Activated T-cell treated with anti-CD3 and anti-CD28 coated beads for 1 hour (primary cell): ENCODE results near the gene NUMA1.

Source experiments
- DNase-seq: peaks from one replicate; pipeline ENCODE4 v3.0.0-alpha.2; 2020; ENCODE audit warnings: low read depth

NUMA1 gene

DNA sequence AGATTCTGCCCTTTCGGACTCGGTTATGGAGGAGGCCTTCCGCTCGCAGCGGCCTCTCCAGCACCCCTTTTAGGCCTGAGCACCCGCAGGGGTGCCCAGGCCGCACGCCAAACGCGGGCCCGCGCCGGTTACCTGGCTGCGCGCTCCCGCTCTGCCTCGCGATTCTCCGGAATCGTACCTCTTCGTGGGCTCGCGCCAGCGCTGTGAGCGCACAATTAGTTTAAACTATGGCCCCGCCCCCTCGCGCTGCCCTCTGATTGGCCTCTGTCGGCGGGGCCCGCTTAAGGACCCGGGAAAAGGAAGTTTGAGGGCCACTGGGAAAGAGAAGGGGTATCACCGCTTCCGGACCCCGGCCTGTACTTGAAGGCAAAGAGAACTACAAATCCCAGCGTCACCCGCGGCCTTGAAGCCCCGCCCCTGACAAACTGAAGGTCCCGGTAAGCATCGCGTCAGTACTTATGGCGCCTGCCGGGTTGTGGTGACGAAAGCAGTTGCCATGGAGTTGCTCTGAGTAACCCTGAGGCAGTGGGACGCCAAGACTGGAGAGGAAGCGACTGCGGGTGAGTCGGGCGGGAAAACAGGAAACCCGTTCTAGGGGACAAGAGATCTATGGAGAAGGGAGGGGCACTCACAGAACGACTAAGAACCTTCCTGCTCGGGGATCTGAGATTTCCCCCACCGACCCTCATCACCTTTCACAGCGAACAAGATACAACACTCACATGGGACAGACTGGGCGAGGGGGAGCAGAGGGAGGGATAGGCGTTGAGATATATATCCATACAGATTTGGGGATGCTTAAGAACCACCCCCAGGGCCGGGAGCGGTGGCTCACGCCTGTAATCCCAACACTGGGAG, at the start of gene NUMA1, which contains the start of gene LRRC51:
NUMA1 (minus strand) TSS at position 217 of the 858 bp plus-strand sequence. CDS start 44,599 bp downstream, outside the sequence.
LRRC51 (plus strand) TSS at position 525 of the 858 bp plus-strand sequence. CDS start 8,234 bp downstream, outside the sequence.
- DNase-seq = peak; percentile 95

GRCh38 chr11:72129381-72129780, 49.0 kb upstream of the NUMA1 start:
- no peak for DNase-seq

GRCh38 chr11:72127923-72128322, 47.6 kb upstream of the NUMA1 start:
- DNase-seq = no peak

- no peak for DNase-seq
Measured at GRCh38 chr11:72125956-72126355, 45.6 kb upstream of the NUMA1 start.

DNA sequence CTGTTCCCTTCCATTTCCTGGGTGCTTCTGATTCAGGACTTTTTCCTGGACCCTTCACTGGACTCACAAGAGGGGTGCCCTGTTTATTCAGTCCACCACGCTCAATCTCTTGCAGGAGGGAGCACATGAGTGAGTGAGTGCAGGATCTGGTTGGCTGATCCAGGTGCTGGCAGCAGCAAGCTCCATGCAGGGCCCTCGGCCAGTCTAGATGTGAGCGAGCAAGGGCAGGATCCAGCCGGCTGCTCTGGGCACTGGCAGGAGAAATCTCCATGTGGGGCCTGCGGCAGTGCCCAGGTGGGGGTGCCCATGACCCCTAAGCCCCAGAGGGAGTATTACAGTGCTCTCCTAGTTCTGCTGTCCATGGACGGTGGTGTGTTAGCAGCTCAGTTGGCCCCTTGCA, 43.7 kb upstream of the NUMA1 start:
- no peak for DNase-seq

DNA sequence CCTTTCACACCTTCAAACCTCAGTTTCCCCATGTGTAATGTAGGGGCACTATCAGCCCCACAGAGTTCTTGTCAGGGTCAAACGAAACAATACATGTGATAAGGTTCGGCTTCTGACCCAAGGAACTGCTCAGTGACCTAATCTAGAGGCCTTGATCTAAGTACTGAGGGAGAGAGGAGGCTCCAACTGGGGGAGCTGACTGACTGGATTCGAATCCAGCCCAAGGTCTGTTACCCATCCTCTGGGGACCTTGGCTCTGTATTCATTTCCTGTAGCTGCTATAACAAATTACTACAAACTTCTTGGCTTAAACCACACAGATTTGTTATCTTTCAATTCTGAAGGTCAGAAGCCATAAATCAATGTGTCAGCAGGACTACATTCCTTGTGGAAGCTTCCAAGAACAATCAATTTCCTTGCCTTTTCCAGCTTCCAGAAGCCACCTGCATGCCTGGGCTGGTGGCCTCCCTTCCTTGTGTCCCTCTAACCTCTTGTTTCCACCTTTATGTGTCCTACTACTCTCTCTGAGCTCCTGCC, 42.8 kb upstream of the NUMA1 start:
- DNase-seq = no peak

DNA sequence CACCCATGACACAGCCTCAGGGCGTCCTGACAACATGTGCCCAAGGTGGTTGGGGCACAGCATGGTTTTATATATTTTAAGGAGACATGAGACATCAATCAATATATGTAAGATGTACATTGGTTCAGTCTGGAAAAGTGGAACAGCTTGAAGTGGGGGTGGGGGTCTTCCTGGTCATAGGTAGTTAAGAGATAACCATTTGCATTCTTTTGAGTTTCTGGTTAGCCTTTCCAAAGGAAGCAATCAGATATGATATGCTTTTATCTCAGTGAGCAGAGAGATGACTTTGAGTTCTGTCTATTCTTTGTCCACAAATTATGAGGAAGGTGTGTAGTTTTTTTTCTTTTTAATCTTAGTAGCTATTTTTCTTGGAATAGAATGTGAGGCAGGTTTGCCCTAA, 42.3 kb upstream of the NUMA1 start:
- no peak for DNase-seq

DNA sequence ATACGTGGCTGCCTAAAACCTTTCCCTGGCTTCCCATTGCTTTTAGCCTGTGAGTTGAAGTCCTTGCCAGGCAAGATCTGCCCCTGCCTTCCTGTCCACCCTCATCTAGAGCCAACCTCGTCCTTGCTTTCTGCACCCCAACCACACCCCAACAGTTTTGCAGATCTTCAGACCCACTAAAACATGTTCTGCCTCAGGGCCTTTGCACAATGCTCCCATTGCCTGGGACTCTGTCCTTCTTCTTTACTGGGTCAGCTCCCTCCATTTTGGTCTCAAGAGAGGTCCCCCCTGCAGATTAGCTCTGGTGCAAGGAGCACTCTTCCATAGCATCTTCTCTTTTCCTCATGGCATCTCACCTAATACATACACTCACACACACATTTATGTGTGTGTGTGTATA, 40.6 kb upstream of the NUMA1 start:
- DNase-seq = no peak

GRCh38 chr11:72119198-72119597, 38.9 kb upstream of the NUMA1 start:
- DNase-seq = no peak

- DNase-seq = no peak
Measured at GRCh38 chr11:72116019-72116755, 35.8 kb upstream of the NUMA1 start.

- DNase-seq = no peak
Measured at GRCh38 chr11:72114570-72114969, 34.2 kb upstream of the NUMA1 start.

- DNase-seq = no peak
Measured at GRCh38 chr11:72112978-72113808, 32.9 kb upstream of the NUMA1 start.

DNA sequence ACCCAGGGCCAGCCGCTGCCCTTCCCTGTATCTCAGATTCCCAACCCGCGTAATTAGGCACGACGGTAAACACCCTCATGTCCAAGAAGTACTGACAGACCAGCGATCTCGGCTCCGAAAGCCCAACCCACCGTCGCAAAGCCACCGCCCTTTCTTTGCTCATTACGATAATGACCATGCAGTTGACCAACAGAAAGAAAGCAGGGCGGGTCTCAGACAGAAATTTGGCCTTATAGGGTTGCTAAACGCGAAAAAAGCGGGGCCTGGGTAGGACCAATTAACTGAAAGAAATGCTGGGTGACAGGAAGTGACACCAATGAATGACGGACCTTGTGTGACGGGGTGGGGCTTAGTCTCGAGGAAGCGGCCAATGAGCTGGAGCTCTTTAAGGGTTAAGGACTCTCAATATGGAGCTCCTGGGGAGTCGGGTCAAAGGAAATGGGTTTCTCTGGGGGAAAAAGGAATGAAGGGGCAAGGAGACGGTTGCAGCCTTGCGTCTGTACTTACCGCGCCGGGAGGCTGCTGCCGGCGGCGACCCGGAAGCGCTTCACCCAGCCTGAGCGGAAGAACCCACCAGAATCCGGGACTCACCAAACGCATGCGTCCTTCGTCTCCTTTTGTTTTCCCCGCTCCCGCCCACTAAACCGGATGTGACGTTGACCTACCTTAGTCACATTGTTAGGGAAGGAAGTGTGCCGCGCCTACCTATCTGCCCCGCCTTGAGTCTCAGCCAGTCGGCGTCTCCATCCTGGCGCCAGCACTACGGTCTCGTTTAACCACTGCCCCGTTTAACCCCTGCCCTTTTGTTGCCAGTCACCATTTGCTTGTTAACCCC, 32.0 kb upstream of the NUMA1 start, which contains the start of gene ANAPC15:
ANAPC15 (minus strand) TSS at position 553 of the 835 bp plus-strand sequence. CDS start 1,419 bp downstream, outside the sequence.
- DNase-seq = peak; percentile 92

GRCh38 chr11:72111300-72112142, 31.2 kb upstream of the NUMA1 start:
- no peak for DNase-seq

DNA sequence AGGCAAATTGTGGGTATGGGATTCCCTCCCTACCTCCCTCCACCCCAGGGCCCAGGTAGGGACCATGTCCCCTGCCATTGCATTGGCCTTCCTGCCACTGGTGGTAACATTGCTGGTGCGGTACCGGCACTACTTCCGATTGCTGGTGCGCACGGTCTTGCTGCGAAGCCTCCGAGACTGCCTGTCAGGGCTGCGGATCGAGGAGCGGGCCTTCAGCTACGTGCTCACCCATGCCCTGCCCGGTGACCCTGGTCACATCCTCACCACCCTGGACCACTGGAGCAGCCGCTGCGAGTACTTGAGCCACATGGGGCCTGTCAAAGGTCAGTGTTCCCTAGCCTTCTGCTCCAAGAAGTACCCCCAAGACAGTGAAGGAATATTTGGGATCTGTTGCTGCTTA, 25.5 kb upstream of the NUMA1 start, which contains the start of gene TOMT:
TOMT (plus strand) TSS at position 37 of the 400 bp plus-strand sequence; CDS start at position 65, 28 bp downstream.
- DNase-seq = no peak

GRCh38 chr11:72103754-72104167, 23.4 kb upstream of the NUMA1 start:
- no peak for DNase-seq

GRCh38 chr11:72102946-72103753, 22.8 kb upstream of the NUMA1 start, which contains the start of gene LAMTOR1:
Gene LAMTOR1 (minus strand): TSS chr11:72103297. CDS start chr11:72103224, 73 bp downstream.
- peak; percentile 98 for DNase-seq

DNA sequence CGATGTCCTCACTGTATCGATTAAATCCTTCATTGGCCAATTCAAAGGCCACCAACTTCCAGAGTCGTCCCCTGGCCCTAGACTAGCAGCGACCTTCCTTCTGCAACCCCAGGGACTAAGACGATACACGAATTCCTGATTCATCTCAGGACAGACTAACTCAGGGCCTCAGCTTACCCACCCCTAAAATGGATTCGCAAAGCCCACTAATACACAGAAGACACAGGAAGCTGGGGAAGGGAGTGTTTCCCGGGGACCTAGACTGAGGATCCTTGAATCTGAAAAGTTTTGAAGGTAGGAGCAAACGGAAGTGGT, 22.2 kb upstream of the NUMA1 start:
- DNase-seq = no peak

- DNase-seq = no peak
Measured at GRCh38 chr11:72102162-72102561, 21.8 kb upstream of the NUMA1 start.
